GM06990 (cell line): Measurements from ENCODE around the gene GNAL.

Experiments used
- DNase-seq: peaks from one replicate; pipeline ENCODE4 v3.0.0-alpha.2; 2011; ENCODE audit not compliant: insufficient read length; ENCODE audit errors: extremely low read depth
- H3K27me3 ChIP-seq: replicated peaks from 2 replicates; pipeline ENCODE4 v1.6.0; 2011; ENCODE audit warnings: low read length; ENCODE audit not compliant: control insufficient read depth, insufficient read depth
- H3K36me3 ChIP-seq: 2 replicates; pipeline ENCODE4 v1.5.1; 2011; ENCODE audit warnings: low read length; ENCODE audit not compliant: control insufficient read depth, insufficient read depth
- H3K4me3 ChIP-seq: replicated peaks from 2 replicates; pipeline ENCODE4 v1.5.1; 2011; ENCODE audit warnings: low read depth, mild to moderate bottlenecking, control low read depth, low read length
- CTCF ChIP-seq: IDR thresholded peaks from 2 replicates; pipeline ENCODE4 v1.5.1; 2011; ENCODE audit warnings: low read length, control low read depth, mild to moderate bottlenecking, inconsistent platforms; ENCODE audit not compliant: insufficient read depth, poor library complexity, severe bottlenecking

Gene GNAL

DNA sequence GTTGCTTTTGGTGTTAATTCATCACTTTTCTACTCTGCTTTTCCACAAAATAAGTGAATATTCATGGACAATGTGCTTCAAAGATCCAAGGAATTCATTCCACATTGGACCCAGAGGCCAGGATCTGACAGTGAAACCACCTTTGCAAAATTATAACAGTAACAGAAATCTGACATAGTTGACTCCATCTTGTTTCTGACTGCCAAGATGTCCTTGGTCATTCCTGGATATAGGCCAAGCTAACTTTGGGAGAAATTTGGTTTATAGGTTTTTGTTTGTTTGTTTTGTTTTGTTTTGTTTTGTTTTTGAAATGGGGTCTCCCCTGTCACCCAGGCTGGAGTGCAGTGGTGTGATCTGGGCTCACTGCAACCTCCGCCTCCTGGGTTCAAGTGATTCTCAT is 208.7 kb downstream of the GNAL start:
- no peak for DNase-seq
- peaks cover 8% of the 10 kb centered on the region for H3K36me3 ChIP-seq
- TF ChIP-seq CTCF: no peak

GRCh38 chr18:11899063-11899462 is 210.0 kb downstream of the GNAL start:
- Histone ChIP-seq H3K27me3 (no peaks in the 10 kb centered on the region), H3K4me3 (no peak overlapping the region), H3K36me3 (peaks cover 13% of the 10 kb centered on the region)
- TF ChIP-seq CTCF: no peak
- DNase-seq: no peak

More for the DNA sequence above, 208.7 kb downstream of the GNAL start:
- no peaks in the 10 kb centered on the region for H3K27me3 ChIP-seq
- H3K4me3 ChIP-seq: no peak overlapping the region

- H3K27me3 ChIP-seq: no peaks in the 10 kb centered on the region
- no peak overlapping the region for H3K4me3 ChIP-seq
- no peak for DNase-seq
- no peak for TF ChIP-seq CTCF
- H3K36me3 ChIP-seq: peaks cover 11% of the 10 kb centered on the region
These were observed 212.9 kb downstream of the GNAL start for GRCh38 chr18:11901826-11902438.

DNA sequence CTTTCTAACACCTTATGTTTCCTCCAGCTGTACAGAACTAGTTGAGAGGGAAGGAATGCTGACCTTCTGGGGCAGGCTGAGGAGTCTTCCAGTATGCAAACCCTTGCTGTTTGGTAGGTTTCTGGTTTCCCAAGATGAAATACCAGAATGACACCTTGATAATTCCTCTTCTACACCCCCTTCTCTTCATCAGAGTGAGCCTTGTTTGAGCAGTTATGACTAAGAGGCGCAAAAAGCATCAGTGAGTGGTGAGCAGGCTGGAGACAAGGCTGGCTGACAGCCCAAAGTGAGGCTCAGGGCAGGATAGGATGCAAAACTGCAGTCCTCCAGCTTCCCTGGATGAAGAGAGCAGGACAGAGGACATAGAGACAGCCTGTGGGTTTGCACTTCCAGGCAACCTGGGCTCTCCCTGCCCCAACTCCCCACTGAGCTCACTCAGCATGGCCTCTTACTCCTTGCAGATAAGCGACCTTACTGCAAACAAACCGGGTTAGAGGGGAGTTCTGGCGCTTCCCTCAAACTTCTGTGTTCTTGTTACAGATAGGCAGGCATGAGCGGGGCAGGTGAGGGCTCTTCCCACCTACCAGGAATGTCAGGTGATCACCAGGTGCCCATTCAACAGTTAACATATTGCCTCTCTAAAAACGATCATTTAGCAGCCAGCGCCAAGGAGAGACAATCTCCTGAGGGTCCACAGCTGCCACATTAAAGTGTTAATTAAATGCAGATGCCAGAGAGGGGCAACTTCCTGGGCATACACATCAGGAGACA is 213.6 kb downstream of the GNAL start:
- DNase-seq: no peak
- Histone ChIP-seq H3K4me3 (no peak overlapping the region), H3K27me3 (no peaks in the 10 kb centered on the region), H3K36me3 (peaks cover 11% of the 10 kb centered on the region)
- TF ChIP-seq CTCF: no peak

DNA sequence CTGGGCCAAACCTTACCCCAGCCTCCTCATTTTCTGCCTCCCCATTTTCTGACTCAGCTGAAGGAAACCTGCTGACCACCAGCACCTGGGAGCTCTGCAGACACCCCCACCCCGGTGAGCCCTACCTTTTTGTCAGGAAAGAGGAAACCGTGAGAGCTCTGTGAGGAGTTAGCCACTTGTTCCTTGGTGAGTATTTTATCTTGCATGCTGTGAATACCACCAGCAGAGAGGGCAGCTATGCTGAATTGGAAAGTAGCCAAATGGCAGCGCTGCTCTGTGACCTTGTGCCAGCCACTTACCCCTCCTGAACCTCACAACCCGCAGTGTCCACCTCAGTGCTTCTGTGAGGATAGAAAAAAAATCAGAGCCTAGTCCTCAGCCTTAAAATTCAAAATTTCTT is 216.5 kb downstream of the GNAL start:
- Histone ChIP-seq H3K27me3 (no peaks in the 10 kb centered on the region), H3K36me3 (peaks cover 11% of the 10 kb centered on the region), H3K4me3 (no peak overlapping the region)
- no peak for TF ChIP-seq CTCF
- no peak for DNase-seq

DNA sequence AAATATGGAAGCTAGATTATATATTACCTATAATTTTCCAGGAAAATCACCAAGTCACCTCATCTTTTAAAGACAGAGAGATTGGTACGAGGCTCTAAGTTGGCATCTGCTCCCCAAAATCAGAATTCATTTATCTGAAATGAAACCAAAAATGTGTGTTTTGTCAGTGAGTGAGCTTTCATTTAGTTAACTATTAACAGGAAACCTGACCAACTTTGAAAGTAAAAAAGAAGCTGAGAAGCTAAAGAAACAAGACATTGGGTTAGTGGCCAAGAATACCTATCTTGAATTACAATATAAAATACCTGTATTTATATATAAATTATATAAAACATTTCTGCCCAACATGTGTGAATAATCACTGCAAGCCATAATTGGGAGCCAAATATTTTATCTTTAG is 217.1 kb downstream of the GNAL start:
- Histone ChIP-seq H3K36me3 (peaks cover 11% of the 10 kb centered on the region), H3K27me3 (no peaks in the 10 kb centered on the region), H3K4me3 (no peak overlapping the region)
- no peak for DNase-seq
- no peak for TF ChIP-seq CTCF
